WTC11 (cell line): ENCODE results near the gene GUCY2C. TPM values are rescaled to one million over a fixed set of nuclear protein-coding genes. Genes with fewer than 3 reads are reported as not detected.

ENCODE experiments used
- ATAC-seq: fragments of 200-7000 bp; cut with Tn5 transposase; 2 replicates; pipeline ENCODE4 v1.10.0; 2021; ENCODE audit warnings: mild to moderate bottlenecking, moderate library complexity
- CTCF ChIA-PET: fragments of 300-600 bp; sonication (Branson Sonifier 250); formaldehyde crosslinking; loops from one replicate; lab custom pipeline; 2021; ENCODE audit warnings: antibody characterized with exemption; lab: Charles Lee
- POLR2A ChIA-PET: fragments of 350-600 bp; sonication (Branson Sonifier 250); formaldehyde crosslinking; loops from one replicate; lab custom pipeline; 2021; ENCODE audit warnings: antibody characterized with exemption; lab: Charles Lee
- DNase-seq: peaks from one replicate; pipeline ENCODE4 v3.0.0; 2021; ENCODE audit warnings: low spot score
- H3K27ac Mint-ChIP-seq: 2 replicates; pipeline ENCODE4 v1.8.0; 2021; ENCODE audit warnings: mixed read lengths
- H3K27me3 Mint-ChIP-seq: 2 replicates; pipeline ENCODE4 v1.8.0; 2021; ENCODE audit warnings: low read depth, mild to moderate bottlenecking, moderate library complexity, mixed read lengths
- H3K36me3 Mint-ChIP-seq: 2 replicates; pipeline ENCODE4 v1.8.0; 2021; ENCODE audit warnings: mixed read lengths
- H3K4me1 Mint-ChIP-seq: 2 replicates; pipeline ENCODE4 v1.8.0; 2022; ENCODE audit warnings: mixed read lengths
- H3K4me3 Mint-ChIP-seq: 2 replicates; pipeline ENCODE4 v1.8.0; 2021; ENCODE audit warnings: mild to moderate bottlenecking, moderate library complexity, mixed read lengths
- H3K9me3 Mint-ChIP-seq: 2 replicates; pipeline ENCODE4 v1.8.0; 2021; ENCODE audit warnings: mixed read lengths
- AR ChIP-seq: fragments of 250-450 bp; sonication (Bioruptor Pico); IDR thresholded peaks from 2 replicates; pipeline ENCODE4 v1.9.0; 2021; ENCODE audit warnings: mild to moderate bottlenecking
- ATF1 ChIP-seq: sonication (generic); formaldehyde crosslinking; IDR thresholded peaks from 2 replicates; pipeline ENCODE4 v1.8.1; 2023; ENCODE audit warnings: mild to moderate bottlenecking, moderate library complexity, missing genetic modification reagents
- ATF3 ChIP-seq: sonication (generic); formaldehyde crosslinking; conservative IDR thresholded peaks from 2 replicates; pipeline ENCODE4 v1.8.1; 2022; ENCODE audit warnings: mild to moderate bottlenecking, missing genetic modification reagents
- CREM ChIP-seq: sonication (generic); formaldehyde crosslinking; IDR thresholded peaks from 2 replicates; pipeline ENCODE4 v1.8.1; 2022; ENCODE audit warnings: mild to moderate bottlenecking, missing genetic modification reagents, moderate library complexity
- ESRRA ChIP-seq: sonication (generic); formaldehyde crosslinking; IDR thresholded peaks from 2 replicates; pipeline ENCODE4 v1.8.1; 2022; ENCODE audit warnings: mild to moderate bottlenecking, missing genetic modification reagents, borderline replicate concordance
- ETV6 ChIP-seq: sonication (generic); formaldehyde crosslinking; IDR thresholded peaks from 2 replicates; pipeline ENCODE4 v1.8.1; 2022; ENCODE audit warnings: mild to moderate bottlenecking, missing genetic modification reagents
- FOXK1 ChIP-seq: sonication (generic); formaldehyde crosslinking; IDR thresholded peaks from 2 replicates; pipeline ENCODE4 v1.8.0; 2022; ENCODE audit warnings: mild to moderate bottlenecking, moderate library complexity, missing genetic modification reagents
- HMGA2 ChIP-seq: fragments of 250-450 bp; sonication (Bioruptor Pico); IDR thresholded peaks from 2 replicates; pipeline ENCODE4 v1.4.0; 2021; ENCODE audit warnings: mild to moderate bottlenecking, moderate library complexity
- NR2C2 ChIP-seq: sonication (generic); formaldehyde crosslinking; IDR thresholded peaks from 2 replicates; pipeline ENCODE4 v1.8.0; 2022; ENCODE audit warnings: mild to moderate bottlenecking, missing genetic modification reagents
- PREB ChIP-seq: sonication (generic); formaldehyde crosslinking; IDR thresholded peaks from 2 replicates; pipeline ENCODE4 v1.8.1; 2022; ENCODE audit warnings: mild to moderate bottlenecking, missing genetic modification reagents, moderate library complexity, borderline replicate concordance
- SMAD4 ChIP-seq: sonication (generic); formaldehyde crosslinking; IDR thresholded peaks from 2 replicates; pipeline ENCODE4 v1.8.0; 2022; ENCODE audit warnings: mild to moderate bottlenecking, missing genetic modification reagents
- SP1 ChIP-seq: sonication (generic); formaldehyde crosslinking; conservative IDR thresholded peaks from 2 replicates; pipeline ENCODE4 v1.8.1; 2022; ENCODE audit warnings: missing genetic modification reagents
- STAT6 ChIP-seq: sonication (generic); formaldehyde crosslinking; conservative IDR thresholded peaks from 2 replicates; pipeline ENCODE4 v1.8.1; 2023; ENCODE audit warnings: mild to moderate bottlenecking, low read depth, missing genetic modification reagents, moderate library complexity
- TP53 ChIP-seq: sonication (generic); formaldehyde crosslinking; IDR thresholded peaks from 2 replicates; pipeline ENCODE4 v1.8.1; 2023; ENCODE audit warnings: mild to moderate bottlenecking, missing genetic modification reagents
- ZNF232 ChIP-seq: sonication (generic); formaldehyde crosslinking; IDR thresholded peaks from 2 replicates; pipeline ENCODE4 v1.8.0; 2022; ENCODE audit warnings: mild to moderate bottlenecking, missing genetic modification reagents
- ZNF281 ChIP-seq: sonication (generic); formaldehyde crosslinking; IDR thresholded peaks from 2 replicates; pipeline ENCODE4 v1.8.0; 2023; ENCODE audit warnings: mild to moderate bottlenecking, missing genetic modification reagents
- ZNF532 ChIP-seq: fragments of 250-450 bp; sonication (Bioruptor Pico); IDR thresholded peaks from 2 replicates; pipeline ENCODE4 v1.9.0; 2021; ENCODE audit warnings: mild to moderate bottlenecking, borderline replicate concordance
- ZSCAN18 ChIP-seq: fragments of 250-450 bp; sonication (Bioruptor Pico); IDR thresholded peaks from 2 replicates; pipeline ENCODE4 v2.1.2; 2022; ENCODE audit warnings: mild to moderate bottlenecking, moderate library complexity
- total RNA-seq: library from RNA; stranded (reverse); gene quantifications from 3 replicates; pipeline ENCODE4 v1.2.3, GENCODE V29; 2021

Gene GUCY2C
- total RNA-seq, 1 experiment from 2014 or later = 3.9 TPM

GRCh38 chr12:14741942-14742341 is 45.5 kb upstream of the GUCY2C start:
- DNase-seq = no peak
- ATAC-seq = no peak
- no peak overlapping the region for H3K27ac Mint-ChIP-seq
- POLR2A ChIA-PET = no interaction called here
- no peak for TF ChIP-seq CREM
- no peak for TF ChIP-seq SMAD4 (CRISPR knock-in tag)
- H3K36me3 Mint-ChIP-seq = peaks cover 58% of the 10 kb centered on the region
- peaks cover 3% of the 10 kb centered on the region; the same call in 1 of the 2 replicates for H3K27me3 Mint-ChIP-seq
- H3K4me1 Mint-ChIP-seq = no peaks in the 10 kb centered on the region
- peaks cover 61% of the 10 kb centered on the region for H3K9me3 Mint-ChIP-seq
- CTCF ChIA-PET = no interaction called here
- H3K4me3 Mint-ChIP-seq = no peak overlapping the region

- no peak overlapping the region for H3K27ac Mint-ChIP-seq
- no peak for DNase-seq
- peaks cover 3% of the 10 kb centered on the region; the same call in 1 of the 2 replicates for H3K27me3 Mint-ChIP-seq
- no peak for ATAC-seq
- no peak overlapping the region for H3K4me3 Mint-ChIP-seq
- POLR2A ChIA-PET = no interaction called here
- no peaks in the 10 kb centered on the region for H3K4me1 Mint-ChIP-seq
- CTCF ChIA-PET = no interaction called here
- H3K36me3 Mint-ChIP-seq = peaks cover 51% of the 10 kb centered on the region
- peaks cover 54% of the 10 kb centered on the region for H3K9me3 Mint-ChIP-seq
- no peak for TF ChIP-seq ZNF232 (CRISPR knock-in tag)
- TF ChIP-seq ZSCAN18 (CRISPR knock-in tag) = no peak
- TF ChIP-seq SP1 (CRISPR knock-in tag) = no peak
- no peak for TF ChIP-seq ZNF532 (CRISPR knock-in tag)
- no peak for TF ChIP-seq FOXK1 (CRISPR knock-in tag)
- TF ChIP-seq PREB (CRISPR knock-in tag) = no peak
- no peak for TF ChIP-seq ETV6 (CRISPR knock-in tag)
- no peak for TF ChIP-seq ATF1 (CRISPR knock-in tag)
- TF ChIP-seq ATF3 (CRISPR knock-in tag) = no peak
- no peak for TF ChIP-seq HMGA2 (CRISPR knock-in tag)
- TF ChIP-seq ZNF281 = no peak
- TF ChIP-seq NR2C2 = no peak
- TF ChIP-seq AR (CRISPR knock-in tag) = no peak
- no peak for TF ChIP-seq ESRRA (CRISPR knock-in tag)
- TF ChIP-seq STAT6 (CRISPR knock-in tag) = no peak
- no peak for TF ChIP-seq TP53 (CRISPR knock-in tag)
Observed at GRCh38 chr12:14741153-14741552, 44.8 kb upstream of the GUCY2C start.
